ENCODE measurements around the gene STK39. TPM values are rescaled to one million over a fixed set of nuclear protein-coding genes. Genes with fewer than 3 reads are reported as not detected.
A peak's percentile ranks its signal among the peaks of the same experiment; 100 is the strongest.

Gene STK39
- polyA plus RNA-seq, 3 donors from 2014 or later, result 5.8 to 11.5 (median 9.3) TPM

GRCh38 chr2:167950571-167950970 is 296.8 kb downstream of the STK39 start:
- Mint-ChIP-seq H3K36me3 (peaks cover 0 to 18% (median 8%) of the 10 kb centered on the region in 3 donors), H3K27ac (no peak overlapping the region), H3K4me3 (no peak overlapping the region), H3K9me3 (no peaks in the 10 kb centered on the region), H3K27me3 (ENCODE audit: low read depth in 3 of 3) (peaks cover 0 to 2% (median 0%) of the 10 kb centered on the region in 3 donors), H3K4me1 (no peaks in the 10 kb centered on the region)
- DNase-seq, result no peak

- Mint-ChIP-seq H3K9me3 (no peaks in the 10 kb centered on the region), H3K27me3 (ENCODE audit: low read depth in 3 of 3) (peaks cover 0 to 12% (median 2%) of the 10 kb centered on the region in 3 donors), H3K4me3 (no peak overlapping the region), H3K36me3 (peaks cover 0 to 6% (median 0%) of the 10 kb centered on the region in 3 donors), H3K4me1 (no peaks in the 10 kb centered on the region), H3K27ac (no peak overlapping the region)
- DNase-seq, result no peak
These were observed 301.0 kb downstream of the STK39 start for GRCh38 chr2:167946441-167946841.

- Mint-ChIP-seq H3K4me3 (no peak overlapping the region), H3K9me3 (no peaks in the 10 kb centered on the region), H3K27me3 (ENCODE audit: low read depth in 3 of 3) (peaks cover 0 to 14% (median 2%) of the 10 kb centered on the region in 3 donors), H3K27ac (peak overlapping the region in 1 of 6 donors; percentile 12), H3K4me1 (no peaks in the 10 kb centered on the region), H3K36me3 (peaks cover 0 to 6% (median 0%) of the 10 kb centered on the region in 3 donors)
- no peak for DNase-seq
These were observed 301.6 kb downstream of the STK39 start for GRCh38 chr2:167945660-167946368.

- no peak overlapping the region for H3K27ac Mint-ChIP-seq
- H3K4me3 Mint-ChIP-seq, result no peak overlapping the region
These were observed 302.4 kb downstream of the STK39 start for GRCh38 chr2:167944825-167945659.

GRCh38 chr2:167943897-167944296 is 303.5 kb downstream of the STK39 start:
- DNase-seq, result no peak
- H3K4me3 Mint-ChIP-seq, result no peak overlapping the region
- no peak overlapping the region for H3K27ac Mint-ChIP-seq
- no peaks in the 10 kb centered on the region for H3K4me1 Mint-ChIP-seq
- no peaks in the 10 kb centered on the region for H3K9me3 Mint-ChIP-seq
- H3K27me3 Mint-ChIP-seq (ENCODE audit: low read depth in 3 of 3), result peaks cover 0 to 15% (median 2%) of the 10 kb centered on the region in 3 donors
- peaks cover 0 to 5% (median 0%) of the 10 kb centered on the region in 3 donors for H3K36me3 Mint-ChIP-seq

More at GRCh38 chr2:167944825-167945659, 302.4 kb downstream of the STK39 start:
- Mint-ChIP-seq H3K27me3 (ENCODE audit: low read depth in 3 of 3) (peaks cover 0 to 15% (median 2%) of the 10 kb centered on the region in 3 donors), H3K4me1 (no peaks in the 10 kb centered on the region), H3K36me3 (peaks cover 0 to 6% (median 0%) of the 10 kb centered on the region in 3 donors), H3K9me3 (no peaks in the 10 kb centered on the region)
- DNase-seq, result no peak

- H3K4me3 Mint-ChIP-seq, result no peak overlapping the region
- peak overlapping the region in 2 of 6 donors; percentile 33 to 35 for H3K27ac Mint-ChIP-seq
- H3K36me3 Mint-ChIP-seq, result no peaks in the 10 kb centered on the region
These were observed 304.0 kb downstream of the STK39 start for GRCh38 chr2:167943368-167943767.

GRCh38 chr2:167942366-167943081 is 304.9 kb downstream of the STK39 start:
- Mint-ChIP-seq H3K4me1 (no peaks in the 10 kb centered on the region), H3K27me3 (ENCODE audit: low read depth in 3 of 3) (peaks cover 0 to 19% (median 2%) of the 10 kb centered on the region in 3 donors)

More at GRCh38 chr2:167943368-167943767, 304.0 kb downstream of the STK39 start:
- Mint-ChIP-seq H3K27me3 (ENCODE audit: low read depth in 3 of 3) (peaks cover 0 to 15% (median 2%) of the 10 kb centered on the region in 3 donors), H3K4me1 (no peaks in the 10 kb centered on the region), H3K9me3 (no peaks in the 10 kb centered on the region)
- no peak for DNase-seq

GRCh38 chr2:167941604-167942003 is 305.8 kb downstream of the STK39 start:
- Mint-ChIP-seq H3K27me3 (ENCODE audit: low read depth in 3 of 3) (peaks cover 0 to 19% (median 2%) of the 10 kb centered on the region in 3 donors), H3K36me3 (no peaks in the 10 kb centered on the region), H3K4me3 (no peak overlapping the region), H3K27ac (no peak overlapping the region), H3K4me1 (no peaks in the 10 kb centered on the region), H3K9me3 (no peaks in the 10 kb centered on the region)
- no peak for DNase-seq

More at GRCh38 chr2:167942366-167943081, 304.9 kb downstream of the STK39 start:
- no peaks in the 10 kb centered on the region for H3K36me3 Mint-ChIP-seq
- H3K4me3 Mint-ChIP-seq, result no peak overlapping the region
- no peaks in the 10 kb centered on the region for H3K9me3 Mint-ChIP-seq
- no peak for DNase-seq
- no peak overlapping the region for H3K27ac Mint-ChIP-seq

- Mint-ChIP-seq H3K9me3 (no peaks in the 10 kb centered on the region), H3K27me3 (ENCODE audit: low read depth in 3 of 3) (peaks cover under 1 to 19% (median 2%) of the 10 kb centered on the region in 3 donors), H3K4me3 (no peak overlapping the region), H3K36me3 (no peaks in the 10 kb centered on the region), H3K27ac (no peak overlapping the region), H3K4me1 (no peaks in the 10 kb centered on the region)
- DNase-seq, result no peak
These were observed 306.5 kb downstream of the STK39 start for GRCh38 chr2:167940734-167941507.

- Mint-ChIP-seq H3K9me3 (no peaks in the 10 kb centered on the region), H3K4me3 (no peak overlapping the region), H3K36me3 (no peaks in the 10 kb centered on the region), H3K27me3 (ENCODE audit: low read depth in 3 of 3) (peaks cover 2 to 19% (median 2%) of the 10 kb centered on the region in 3 donors), H3K27ac (no peak overlapping the region), H3K4me1 (no peaks in the 10 kb centered on the region)
- DNase-seq, result no peak
These were observed 307.1 kb downstream of the STK39 start for GRCh38 chr2:167940346-167940725.

GRCh38 chr2:167939514-167940345 is 307.7 kb downstream of the STK39 start:
- no peaks in the 10 kb centered on the region for H3K4me1 Mint-ChIP-seq
- H3K27me3 Mint-ChIP-seq (ENCODE audit: low read depth in 3 of 3), result peaks cover 2 to 19% (median 2%) of the 10 kb centered on the region in 3 donors
- no peak overlapping the region for H3K4me3 Mint-ChIP-seq
- no peak for DNase-seq
- no peaks in the 10 kb centered on the region for H3K9me3 Mint-ChIP-seq
- no peaks in the 10 kb centered on the region for H3K36me3 Mint-ChIP-seq
- no peak overlapping the region for H3K27ac Mint-ChIP-seq

GRCh38 chr2:167937403-167937802 is 310.0 kb downstream of the STK39 start:
- Mint-ChIP-seq H3K9me3 (no peaks in the 10 kb centered on the region), H3K4me1 (no peaks in the 10 kb centered on the region), H3K27me3 (ENCODE audit: low read depth in 3 of 3) (peaks cover 2 to 16% (median 4%) of the 10 kb centered on the region in 3 donors)

More at GRCh38 chr2:167937403-167937802, 310.0 kb downstream of the STK39 start:
- H3K27ac Mint-ChIP-seq, result no peak overlapping the region
- DNase-seq, result no peak
- H3K4me3 Mint-ChIP-seq, result no peak overlapping the region
- no peaks in the 10 kb centered on the region for H3K36me3 Mint-ChIP-seq
